K562 (cell line): Measurements from ENCODE around the gene CCDC187.

Experiments
- TEAD4 ChIP-seq, 2 experiments: sonication (generic) in 1 of 2; formaldehyde crosslinking in 1 of 2; IDR thresholded peaks; 2 replicates each; pipeline versions ENCODE4 v1.6.1 to v1.8.0; 2012 to 2022; ENCODE audit warnings: borderline replicate concordance in 1 of 2, inconsistent platforms in 1 of 2, low read length in 1 of 2, mild to moderate bottlenecking in 1 of 2, missing genetic modification reagents in 1 of 2
- TGIF2 ChIP-seq: sonication (generic); formaldehyde crosslinking; IDR thresholded peaks from 2 replicates; pipeline ENCODE4 v1.8.1; 2022; ENCODE audit warnings: mild to moderate bottlenecking, missing genetic modification reagents, moderate library complexity
- TRIM28 ChIP-seq: fragments of 450-650 bp; IDR thresholded peaks from 2 replicates; pipeline ENCODE4 v1.6.1; 2017
- ZNF140 ChIP-seq: fragments of 250-450 bp; sonication (Bioruptor Pico); IDR thresholded peaks from 2 replicates; pipeline ENCODE4 v1.8.0; 2021; ENCODE audit warnings: moderate library complexity, mild to moderate bottlenecking, inconsistent platforms
- ZNF217 ChIP-seq: sonication (generic); formaldehyde crosslinking; IDR thresholded peaks from 2 replicates; pipeline ENCODE4 v1.8.0; 2022; ENCODE audit warnings: mild to moderate bottlenecking, missing genetic modification reagents
- ZNF282 ChIP-seq: sonication (generic); formaldehyde crosslinking; IDR thresholded peaks from 2 replicates; pipeline ENCODE4 v1.8.1; 2023; ENCODE audit warnings: missing genetic modification reagents
- TF ChIP-seq, protein P1 (sequence below): fragments of 150-350 bp; IDR thresholded peaks from 2 replicates; pipeline ENCODE4 v1.6.1; 2014; ENCODE audit warnings: low read depth, mild to moderate bottlenecking, low read length, borderline replicate concordance
- TF ChIP-seq, protein P2 (sequence below), 3 experiments: IDR thresholded peaks in 2 of 3; conservative IDR thresholded peaks in 1 of 3; 2 replicates each; pipeline ENCODE4 v1.5.1; 2011 to 2012; ENCODE audit warnings: low read length in 3 of 3, mild to moderate bottlenecking in 3 of 3, control low read depth in 2 of 3, improper control_type of control experiment in 1 of 3, inconsistent platforms in 1 of 3, low read depth in 1 of 3, mixed read lengths in 1 of 3, moderate library complexity in 1 of 3; ENCODE audit not compliant: insufficient read depth in 2 of 3
- TF ChIP-seq, protein P3 (sequence below), 2 experiments: IDR thresholded peaks; 2 replicates each; pipeline ENCODE4 v1.6.1; 2012; ENCODE audit warnings: improper control_type of control experiment in 2 of 2, low read depth in 2 of 2, low read length in 2 of 2, borderline replicate concordance in 1 of 2
- TF ChIP-seq, protein P4 (sequence below), 3 experiments: fragments of 200-800 bp in 1 of 3; sonication (Bioruptor generic) in 1 of 3; sonication (generic) in 1 of 3; formaldehyde crosslinking in 1 of 3; IDR thresholded peaks; 2 replicates each; pipeline versions ENCODE4 v1.6.1 to v1.8.0; 2016 to 2022; ENCODE audit warnings: mild to moderate bottlenecking in 2 of 3, missing compliant biosample characterization in 2 of 3, missing genetic modification characterization in 2 of 3, missing genetic modification reagents in 1 of 3
- TF ChIP-seq, protein P5 (sequence below): fragments of 250-450 bp; sonication (Bioruptor Pico); IDR thresholded peaks from 2 replicates; pipeline ENCODE4 v1.8.0; 2022; ENCODE audit warnings: inconsistent platforms, mild to moderate bottlenecking, moderate library complexity, borderline replicate concordance

DNA sequence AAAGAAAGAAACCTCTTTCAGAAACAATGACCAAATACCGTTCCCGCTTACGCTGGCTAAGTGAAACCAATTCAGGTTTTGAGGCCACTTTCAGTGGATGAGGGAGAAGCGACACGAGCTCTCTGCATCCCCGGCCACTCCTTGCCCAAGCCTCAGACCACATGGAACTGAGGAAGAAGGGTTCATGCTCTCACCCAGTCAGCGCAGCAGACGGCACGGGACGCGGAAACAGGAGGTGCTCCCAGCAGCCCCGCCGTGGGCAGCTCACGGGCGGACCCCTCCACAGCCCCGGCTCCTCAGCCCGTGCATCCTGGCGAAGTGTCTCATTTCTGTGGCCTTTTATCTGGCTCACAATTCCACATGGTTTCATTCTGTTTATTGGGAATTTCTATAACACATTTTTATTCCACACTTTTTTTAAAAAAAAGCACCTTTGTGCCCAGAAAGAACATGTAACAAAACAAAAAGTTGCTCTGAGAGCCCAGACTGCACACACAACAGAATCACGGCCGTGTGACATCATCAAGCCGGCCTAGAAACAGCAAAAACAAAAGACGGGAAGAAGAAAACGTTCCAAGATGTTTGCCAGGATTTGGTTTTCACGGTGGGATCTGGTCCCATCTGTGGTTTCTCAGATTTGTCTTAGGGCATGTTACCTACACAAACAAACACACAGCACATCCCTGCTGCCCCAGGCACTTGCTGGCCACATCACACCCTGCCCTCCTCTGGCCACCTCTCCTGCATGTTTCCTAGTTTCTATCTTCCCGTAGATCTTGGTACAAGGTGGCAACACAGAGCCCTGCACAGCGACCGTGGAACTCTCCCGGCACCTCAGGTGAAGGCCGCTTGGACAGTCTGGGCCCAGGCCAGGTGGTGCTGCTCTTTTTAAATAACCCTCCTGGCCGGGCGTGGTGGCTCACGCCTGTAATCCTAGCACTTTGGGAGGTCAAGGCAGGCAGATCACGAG is 74.5 kb downstream of the CCDC187 start:
- no peak for TF ChIP-seq TEAD4 (IDR thresholded peaks at IDR 0.05; ENCODE audit: low read length)
- TF ChIP-seq TEAD4 (CRISPR knock-in tag; IDR thresholded peaks at IDR 0.05; ENCODE audit: borderline replicate concordance): no peak
- TF ChIP-seq, protein P1, sequence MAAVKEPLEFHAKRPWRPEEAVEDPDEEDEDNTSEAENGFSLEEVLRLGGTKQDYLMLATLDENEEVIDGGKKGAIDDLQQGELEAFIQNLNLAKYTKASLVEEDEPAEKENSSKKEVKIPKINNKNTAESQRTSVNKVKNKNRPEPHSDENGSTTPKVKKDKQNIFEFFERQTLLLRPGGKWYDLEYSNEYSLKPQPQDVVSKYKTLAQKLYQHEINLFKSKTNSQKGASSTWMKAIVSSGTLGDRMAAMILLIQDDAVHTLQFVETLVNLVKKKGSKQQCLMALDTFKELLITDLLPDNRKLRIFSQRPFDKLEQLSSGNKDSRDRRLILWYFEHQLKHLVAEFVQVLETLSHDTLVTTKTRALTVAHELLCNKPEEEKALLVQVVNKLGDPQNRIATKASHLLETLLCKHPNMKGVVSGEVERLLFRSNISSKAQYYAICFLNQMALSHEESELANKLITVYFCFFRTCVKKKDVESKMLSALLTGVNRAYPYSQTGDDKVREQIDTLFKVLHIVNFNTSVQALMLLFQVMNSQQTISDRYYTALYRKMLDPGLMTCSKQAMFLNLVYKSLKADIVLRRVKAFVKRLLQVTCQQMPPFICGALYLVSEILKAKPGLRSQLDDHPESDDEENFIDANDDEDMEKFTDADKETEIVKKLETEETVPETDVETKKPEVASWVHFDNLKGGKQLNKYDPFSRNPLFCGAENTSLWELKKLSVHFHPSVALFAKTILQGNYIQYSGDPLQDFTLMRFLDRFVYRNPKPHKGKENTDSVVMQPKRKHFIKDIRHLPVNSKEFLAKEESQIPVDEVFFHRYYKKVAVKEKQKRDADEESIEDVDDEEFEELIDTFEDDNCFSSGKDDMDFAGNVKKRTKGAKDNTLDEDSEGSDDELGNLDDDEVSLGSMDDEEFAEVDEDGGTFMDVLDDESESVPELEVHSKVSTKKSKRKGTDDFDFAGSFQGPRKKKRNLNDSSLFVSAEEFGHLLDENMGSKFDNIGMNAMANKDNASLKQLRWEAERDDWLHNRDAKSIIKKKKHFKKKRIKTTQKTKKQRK: no peak
- no peak for TF ChIP-seq ZNF282
- TF ChIP-seq, protein P2, sequence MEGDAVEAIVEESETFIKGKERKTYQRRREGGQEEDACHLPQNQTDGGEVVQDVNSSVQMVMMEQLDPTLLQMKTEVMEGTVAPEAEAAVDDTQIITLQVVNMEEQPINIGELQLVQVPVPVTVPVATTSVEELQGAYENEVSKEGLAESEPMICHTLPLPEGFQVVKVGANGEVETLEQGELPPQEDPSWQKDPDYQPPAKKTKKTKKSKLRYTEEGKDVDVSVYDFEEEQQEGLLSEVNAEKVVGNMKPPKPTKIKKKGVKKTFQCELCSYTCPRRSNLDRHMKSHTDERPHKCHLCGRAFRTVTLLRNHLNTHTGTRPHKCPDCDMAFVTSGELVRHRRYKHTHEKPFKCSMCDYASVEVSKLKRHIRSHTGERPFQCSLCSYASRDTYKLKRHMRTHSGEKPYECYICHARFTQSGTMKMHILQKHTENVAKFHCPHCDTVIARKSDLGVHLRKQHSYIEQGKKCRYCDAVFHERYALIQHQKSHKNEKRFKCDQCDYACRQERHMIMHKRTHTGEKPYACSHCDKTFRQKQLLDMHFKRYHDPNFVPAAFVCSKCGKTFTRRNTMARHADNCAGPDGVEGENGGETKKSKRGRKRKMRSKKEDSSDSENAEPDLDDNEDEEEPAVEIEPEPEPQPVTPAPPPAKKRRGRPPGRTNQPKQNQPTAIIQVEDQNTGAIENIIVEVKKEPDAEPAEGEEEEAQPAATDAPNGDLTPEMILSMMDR (IDR thresholded peaks at IDR 0.05 in 2 of 3, conservative IDR thresholded peaks at IDR 0.05 in 1 of 3; ENCODE audit: insufficient read depth in 2 of 3, low read depth in 1 of 3, low read length in 3 of 3): no peak
- TF ChIP-seq TRIM28: no peak
- TF ChIP-seq, protein P3, sequence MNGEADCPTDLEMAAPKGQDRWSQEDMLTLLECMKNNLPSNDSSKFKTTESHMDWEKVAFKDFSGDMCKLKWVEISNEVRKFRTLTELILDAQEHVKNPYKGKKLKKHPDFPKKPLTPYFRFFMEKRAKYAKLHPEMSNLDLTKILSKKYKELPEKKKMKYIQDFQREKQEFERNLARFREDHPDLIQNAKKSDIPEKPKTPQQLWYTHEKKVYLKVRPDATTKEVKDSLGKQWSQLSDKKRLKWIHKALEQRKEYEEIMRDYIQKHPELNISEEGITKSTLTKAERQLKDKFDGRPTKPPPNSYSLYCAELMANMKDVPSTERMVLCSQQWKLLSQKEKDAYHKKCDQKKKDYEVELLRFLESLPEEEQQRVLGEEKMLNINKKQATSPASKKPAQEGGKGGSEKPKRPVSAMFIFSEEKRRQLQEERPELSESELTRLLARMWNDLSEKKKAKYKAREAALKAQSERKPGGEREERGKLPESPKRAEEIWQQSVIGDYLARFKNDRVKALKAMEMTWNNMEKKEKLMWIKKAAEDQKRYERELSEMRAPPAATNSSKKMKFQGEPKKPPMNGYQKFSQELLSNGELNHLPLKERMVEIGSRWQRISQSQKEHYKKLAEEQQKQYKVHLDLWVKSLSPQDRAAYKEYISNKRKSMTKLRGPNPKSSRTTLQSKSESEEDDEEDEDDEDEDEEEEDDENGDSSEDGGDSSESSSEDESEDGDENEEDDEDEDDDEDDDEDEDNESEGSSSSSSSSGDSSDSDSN (IDR thresholded peaks at IDR 0.05; ENCODE audit: borderline replicate concordance in 1 of 2, low read depth in 2 of 2, low read length in 2 of 2): no peak
- TF ChIP-seq, protein P4, sequence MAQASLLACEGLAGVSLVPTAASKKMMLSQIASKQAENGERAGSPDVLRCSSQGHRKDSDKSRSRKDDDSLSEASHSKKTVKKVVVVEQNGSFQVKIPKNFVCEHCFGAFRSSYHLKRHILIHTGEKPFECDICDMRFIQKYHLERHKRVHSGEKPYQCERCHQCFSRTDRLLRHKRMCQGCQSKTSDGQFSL (CRISPR knock-in tag; IDR thresholded peaks at IDR 0.05): no peak
- TF ChIP-seq, protein P4 (tag; IDR thresholded peaks at IDR 0.05): no peak
- no peak for TF ChIP-seq ZNF140 (CRISPR knock-in tag)
- TF ChIP-seq TGIF2 (CRISPR knock-in tag): no peak
- no peak for TF ChIP-seq ZNF217 (CRISPR knock-in tag)
- TF ChIP-seq, protein P5, sequence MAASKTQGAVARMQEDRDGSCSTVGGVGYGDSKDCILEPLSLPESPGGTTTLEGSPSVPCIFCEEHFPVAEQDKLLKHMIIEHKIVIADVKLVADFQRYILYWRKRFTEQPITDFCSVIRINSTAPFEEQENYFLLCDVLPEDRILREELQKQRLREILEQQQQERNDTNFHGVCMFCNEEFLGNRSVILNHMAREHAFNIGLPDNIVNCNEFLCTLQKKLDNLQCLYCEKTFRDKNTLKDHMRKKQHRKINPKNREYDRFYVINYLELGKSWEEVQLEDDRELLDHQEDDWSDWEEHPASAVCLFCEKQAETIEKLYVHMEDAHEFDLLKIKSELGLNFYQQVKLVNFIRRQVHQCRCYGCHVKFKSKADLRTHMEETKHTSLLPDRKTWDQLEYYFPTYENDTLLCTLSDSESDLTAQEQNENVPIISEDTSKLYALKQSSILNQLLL (CRISPR knock-in tag): no peak
